IMR-90 (cell line): ENCODE results near the gene CYP4F2. TPM values are rescaled to one million over a fixed set of nuclear protein-coding genes. Genes with fewer than 3 reads are reported as not detected.

Source experiments
- ATAC-seq: fragments of 200-7000 bp; cut with Tn5 transposase; 2 replicates; pipeline ENCODE4 v1.9.1; 2020; ENCODE audit warnings: low read depth, mild to moderate bottlenecking, moderate library complexity
- BruUV-seq: library from RNA; stranded (reverse); fragments of 400-500 nt; replicated peaks from 2 replicates; lab custom pipeline; 2021; lab: Mats Ljungman, UMichigan
- CTCF ChIA-PET: fragments of 300-600 bp; formaldehyde crosslinking; extraction: SDS; loops from one replicate; lab custom pipeline; 2021; ENCODE audit warnings: antibody characterized with exemption; lab: Yijun Ruan, JAX
- POLR2A ChIA-PET: fragments of 300-600 bp; sonication (Branson Sonifier 250); formaldehyde crosslinking; loops from one replicate; lab custom pipeline; 2022; ENCODE audit warnings: antibody characterized with exemption; ENCODE audit not compliant: unreplicated experiment; lab: Charles Lee
- DNase-seq: peaks from one replicate; pipeline ENCODE4 v3.0.0; 2013
- H2AFZ ChIP-seq: replicated peaks from 2 replicates; pipeline ENCODE3; 2013; ENCODE audit warnings: low read length, mild to moderate bottlenecking; ENCODE audit not compliant: poor library complexity
- H2AK5ac ChIP-seq: 2 replicates; pipeline ENCODE4 v1.6.1; 2013; ENCODE audit warnings: low read depth, low read length, inconsistent platforms
- H2AK9ac ChIP-seq: replicated peaks from 2 replicates; pipeline ENCODE3; 2013; ENCODE audit warnings: mild to moderate bottlenecking, low read depth, low read length, moderate library complexity; ENCODE audit not compliant: poor library complexity
- H2BK120ac ChIP-seq: 2 replicates; pipeline ENCODE4 v1.6.1; 2013; ENCODE audit warnings: low read depth, low read length, inconsistent platforms
- H2BK15ac ChIP-seq: 3 replicates; pipeline ENCODE4 v1.6.1; 2013; ENCODE audit warnings: low read depth, low read length, inconsistent platforms
- H2BK20ac ChIP-seq: 2 replicates; pipeline ENCODE4 v1.6.1; 2013; ENCODE audit warnings: low read depth, mild to moderate bottlenecking, inconsistent platforms, low read length, moderate library complexity
- H2BK5ac ChIP-seq: 2 replicates; pipeline ENCODE4 v1.6.1; 2013; ENCODE audit warnings: mild to moderate bottlenecking, low read depth, low read length, inconsistent platforms; ENCODE audit not compliant: poor library complexity, severe bottlenecking
- H3K14ac ChIP-seq: replicated peaks from 2 replicates; pipeline ENCODE4 v1.6.1; 2013; ENCODE audit warnings: low read depth, low read length, inconsistent platforms
- H3K18ac ChIP-seq: 2 replicates; pipeline ENCODE4 v1.6.1; 2013; ENCODE audit warnings: low read depth, low read length, control low read depth
- H3K23ac ChIP-seq: 2 replicates; pipeline ENCODE4 v1.6.1; 2013; ENCODE audit warnings: low read depth, low read length, inconsistent platforms
- H3K27ac ChIP-seq: 2 replicates; pipeline ENCODE4 v1.5.1; 2013; ENCODE audit warnings: mild to moderate bottlenecking, control low read depth, low read length; ENCODE audit not compliant: insufficient read depth
- H3K27me3 ChIP-seq: 2 replicates; pipeline ENCODE4 v1.6.1; 2013; ENCODE audit warnings: low read length; ENCODE audit not compliant: control insufficient read depth, insufficient read depth
- H3K36me3 ChIP-seq: 2 replicates; pipeline ENCODE4 v1.6.1; 2013; ENCODE audit warnings: low read length, mixed read lengths; ENCODE audit not compliant: control insufficient read depth, insufficient read depth
- H3K4ac ChIP-seq: 2 replicates; pipeline ENCODE4 v1.6.1; 2013; ENCODE audit warnings: low read depth, low read length, inconsistent platforms
- H3K4me1 ChIP-seq: 2 replicates; pipeline ENCODE4 v1.6.1; 2013; ENCODE audit warnings: low read length, mixed read lengths; ENCODE audit not compliant: control insufficient read depth, insufficient read depth
- H3K4me2 ChIP-seq: 2 replicates; pipeline ENCODE4 v1.6.1; 2013; ENCODE audit warnings: low read depth, mild to moderate bottlenecking, control low read depth, low read length, moderate library complexity
- H3K4me3 ChIP-seq: 2 replicates; pipeline ENCODE4 v1.5.1; 2013; ENCODE audit warnings: low read depth, mild to moderate bottlenecking, control low read depth, low read length, moderate library complexity; ENCODE audit not compliant: insufficient read depth
- H3K56ac ChIP-seq: 2 replicates; pipeline ENCODE4 v1.6.1; 2013; ENCODE audit warnings: low read length, inconsistent platforms; ENCODE audit not compliant: insufficient read depth; ENCODE audit errors: extremely low read depth
- H3K79me1 ChIP-seq, 2 experiments: 2 replicates each; pipeline ENCODE4 v1.6.1; 2013; ENCODE audit warnings: low read length in 2 of 2, inconsistent platforms in 1 of 2, low read depth in 1 of 2
- H3K9ac ChIP-seq: 2 replicates; pipeline ENCODE4 v1.6.1; 2013; ENCODE audit warnings: low read depth, low read length, control low read depth
- H3K9me1 ChIP-seq: 2 replicates; pipeline ENCODE4 v1.6.1; 2013; ENCODE audit warnings: low read length, inconsistent platforms; ENCODE audit not compliant: insufficient read depth
- H3K9me3 ChIP-seq: 2 replicates; pipeline ENCODE4 v1.6.1; 2013; ENCODE audit warnings: low read length; ENCODE audit not compliant: control insufficient read depth, insufficient read depth
- H4K20me1 ChIP-seq: 2 replicates; pipeline ENCODE4 v1.6.1; 2013; ENCODE audit warnings: low read length, inconsistent platforms; ENCODE audit not compliant: insufficient read depth
- H4K5ac ChIP-seq: 2 replicates; pipeline ENCODE4 v1.6.1; 2013; ENCODE audit warnings: mild to moderate bottlenecking, low read depth, low read length, control low read depth
- H4K8ac ChIP-seq, 2 experiments: 2 replicates each; pipeline ENCODE4 v1.6.1; 2013; ENCODE audit warnings: low read depth in 2 of 2, low read length in 2 of 2, control low read depth in 1 of 2, inconsistent platforms in 1 of 2
- H4K91ac ChIP-seq: 2 replicates; pipeline ENCODE4 v1.6.1; 2013; ENCODE audit warnings: low read depth, low read length, inconsistent platforms; ENCODE audit not compliant: insufficient read depth
- CEBPB ChIP-seq: IDR thresholded peaks from 2 replicates; pipeline ENCODE4 v1.6.1; 2012; ENCODE audit warnings: low read depth, low read length, improper control_type of control experiment
- CHD1 ChIP-seq: IDR thresholded peaks from 2 replicates; pipeline ENCODE4 v1.6.1; 2012; ENCODE audit warnings: low read depth, low read length, improper control_type of control experiment
- MAFK ChIP-seq: IDR thresholded peaks from 2 replicates; pipeline ENCODE4 v1.6.1; 2012; ENCODE audit warnings: low read depth, low read length, improper control_type of control experiment
- MAZ ChIP-seq: IDR thresholded peaks from 2 replicates; pipeline ENCODE4 v1.6.1; 2012; ENCODE audit warnings: low read depth, mild to moderate bottlenecking, low read length, improper control_type of control experiment, moderate library complexity, borderline replicate concordance
- MXI1 ChIP-seq: IDR thresholded peaks from 2 replicates; pipeline ENCODE4 v1.6.1; 2012; ENCODE audit warnings: low read depth, mild to moderate bottlenecking, low read length, moderate library complexity, borderline replicate concordance
- RFX5 ChIP-seq: IDR thresholded peaks from 2 replicates; pipeline ENCODE4 v1.8.0; 2012; ENCODE audit warnings: low read depth, mild to moderate bottlenecking, low read length, moderate library complexity
- WGBS, 2 experiments: methylation state at CpG; one replicate each; pipeline versions ENCODE4 v1.1.5 to v1.1.7; 2013; ENCODE audit warnings: missing lambda C conversion rate in 2 of 2; ENCODE audit not compliant: insufficient read length in 1 of 2; ENCODE audit errors: extremely low coverage in 2 of 2; 5-methylcytosine and 5-hydroxymethylcytosine counted together
- dilution Hi-C: fragments of 300-500 bp; cut with HindIII; formaldehyde crosslinking; loops from one replicate; pipeline ENCODE4 v1.14.3; 2018; ENCODE audit warnings: low sequenced_read_pairs; ENCODE audit not compliant: unreplicated experiment
- in situ Hi-C: fragments of 300-500 bp; cut with MboI; formaldehyde crosslinking; loops from 3 replicates; pipeline ENCODE4 v1.14.3; 2019; ENCODE audit warnings: low sequenced_read_pairs, inconsistent platforms, mixed read lengths
- intact Hi-C: fragments of 100-400 bp; cut with micrococcal nuclease; formaldehyde crosslinking; loops from 2 replicates; pipeline ENCODE4 v1.10.0; 2022
- polyA plus RNA-seq, 3 experiments: library from polyadenylated mRNA; depleted of rRNA; stranded (reverse); fragments of >200 nt; gene quantifications; 2 replicates each; pipeline ENCODE4 v1.2.3, GENCODE V29; 2012; ENCODE audit warnings: low replicate concordance in 1 of 3
- total RNA-seq: library from RNA; depleted of rRNA; stranded (reverse); fragments of >200 nt; gene quantifications from 2 replicates; pipeline ENCODE4 v1.2.3, GENCODE V29; 2012
- TF ChIP-seq, protein P1 (sequence below): fragments of 150-350 bp; IDR thresholded peaks from 2 replicates; pipeline ENCODE4 v1.6.1; 2016; ENCODE audit warnings: low read depth, mild to moderate bottlenecking, low read length, moderate library complexity, borderline replicate concordance
- TF ChIP-seq, protein P2 (sequence below): conservative IDR thresholded peaks from 2 replicates; pipeline ENCODE4 v1.5.1; 2012; ENCODE audit warnings: mild to moderate bottlenecking, low read depth, low read length, improper control_type of control experiment
- TF ChIP-seq, protein P3 (sequence below): fragments of 150-350 bp; IDR thresholded peaks from 2 replicates; pipeline ENCODE4 v1.6.1; 2017; ENCODE audit warnings: mild to moderate bottlenecking, antibody characterized with exemption, low read length, low read depth

CYP4F2 gene
- total and polyA plus RNA-seq, 2 of the 4 experiments (the other 2 are of a cell fraction), result not detected

DNA sequence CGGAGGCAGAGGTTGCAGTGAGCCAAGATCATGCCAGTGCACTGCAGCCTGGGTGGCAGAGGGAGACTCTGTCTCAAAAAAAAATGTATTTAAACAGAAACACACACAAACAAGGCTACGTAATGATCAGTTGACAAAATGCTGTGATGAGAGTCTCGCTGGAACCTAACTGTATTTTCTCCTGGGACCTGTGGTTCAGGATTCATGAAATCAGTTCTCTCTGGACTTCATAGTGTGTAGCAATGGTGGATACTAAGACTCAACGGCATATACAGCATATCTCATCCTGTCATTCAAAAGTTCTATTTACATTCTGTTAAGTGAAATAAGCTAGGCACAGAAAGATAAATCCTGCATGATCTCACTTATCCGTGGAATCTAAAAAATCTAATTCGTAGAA, 37.4 kb downstream of the CYP4F2 start:
- intact Hi-C loops, result no loop called here
- TF ChIP-seq CEBPB, result no peak
- TF ChIP-seq MXI1, result no peak
- TF ChIP-seq, protein P1, sequence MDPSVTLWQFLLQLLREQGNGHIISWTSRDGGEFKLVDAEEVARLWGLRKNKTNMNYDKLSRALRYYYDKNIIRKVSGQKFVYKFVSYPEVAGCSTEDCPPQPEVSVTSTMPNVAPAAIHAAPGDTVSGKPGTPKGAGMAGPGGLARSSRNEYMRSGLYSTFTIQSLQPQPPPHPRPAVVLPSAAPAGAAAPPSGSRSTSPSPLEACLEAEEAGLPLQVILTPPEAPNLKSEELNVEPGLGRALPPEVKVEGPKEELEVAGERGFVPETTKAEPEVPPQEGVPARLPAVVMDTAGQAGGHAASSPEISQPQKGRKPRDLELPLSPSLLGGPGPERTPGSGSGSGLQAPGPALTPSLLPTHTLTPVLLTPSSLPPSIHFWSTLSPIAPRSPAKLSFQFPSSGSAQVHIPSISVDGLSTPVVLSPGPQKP, result no peak
- TF ChIP-seq, protein P2, sequence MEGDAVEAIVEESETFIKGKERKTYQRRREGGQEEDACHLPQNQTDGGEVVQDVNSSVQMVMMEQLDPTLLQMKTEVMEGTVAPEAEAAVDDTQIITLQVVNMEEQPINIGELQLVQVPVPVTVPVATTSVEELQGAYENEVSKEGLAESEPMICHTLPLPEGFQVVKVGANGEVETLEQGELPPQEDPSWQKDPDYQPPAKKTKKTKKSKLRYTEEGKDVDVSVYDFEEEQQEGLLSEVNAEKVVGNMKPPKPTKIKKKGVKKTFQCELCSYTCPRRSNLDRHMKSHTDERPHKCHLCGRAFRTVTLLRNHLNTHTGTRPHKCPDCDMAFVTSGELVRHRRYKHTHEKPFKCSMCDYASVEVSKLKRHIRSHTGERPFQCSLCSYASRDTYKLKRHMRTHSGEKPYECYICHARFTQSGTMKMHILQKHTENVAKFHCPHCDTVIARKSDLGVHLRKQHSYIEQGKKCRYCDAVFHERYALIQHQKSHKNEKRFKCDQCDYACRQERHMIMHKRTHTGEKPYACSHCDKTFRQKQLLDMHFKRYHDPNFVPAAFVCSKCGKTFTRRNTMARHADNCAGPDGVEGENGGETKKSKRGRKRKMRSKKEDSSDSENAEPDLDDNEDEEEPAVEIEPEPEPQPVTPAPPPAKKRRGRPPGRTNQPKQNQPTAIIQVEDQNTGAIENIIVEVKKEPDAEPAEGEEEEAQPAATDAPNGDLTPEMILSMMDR, result no peak
- no peak for TF ChIP-seq RFX5
- TF ChIP-seq MAZ, result no peak
- TF ChIP-seq MAFK, result no peak
- TF ChIP-seq, protein P3, sequence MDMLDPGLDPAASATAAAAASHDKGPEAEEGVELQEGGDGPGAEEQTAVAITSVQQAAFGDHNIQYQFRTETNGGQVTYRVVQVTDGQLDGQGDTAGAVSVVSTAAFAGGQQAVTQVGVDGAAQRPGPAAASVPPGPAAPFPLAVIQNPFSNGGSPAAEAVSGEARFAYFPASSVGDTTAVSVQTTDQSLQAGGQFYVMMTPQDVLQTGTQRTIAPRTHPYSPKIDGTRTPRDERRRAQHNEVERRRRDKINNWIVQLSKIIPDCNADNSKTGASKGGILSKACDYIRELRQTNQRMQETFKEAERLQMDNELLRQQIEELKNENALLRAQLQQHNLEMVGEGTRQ, result no peak
- TF ChIP-seq CHD1, result no peak

More for the DNA sequence above, 37.4 kb downstream of the CYP4F2 start:
- H2AK5ac ChIP-seq, result no peak overlapping the region
- no peak overlapping the region for H3K23ac ChIP-seq
- in situ Hi-C loops (no loop called here), dilution Hi-C loops (no loop called here)
- H3K27me3 ChIP-seq, result no peaks in the 10 kb centered on the region
- no peak overlapping the region for H2BK120ac ChIP-seq
- no peak overlapping the region for H4K91ac ChIP-seq
- no peak overlapping the region for H3K27ac ChIP-seq
- no peaks in the 10 kb centered on the region for H3K36me3 ChIP-seq
- H3K4me2 ChIP-seq, result no peak overlapping the region
- H3K79me1 ChIP-seq, result no peaks in the 10 kb centered on the region
- WGBS, 2 experiments, result 76% methylated on average over 2 of the region's 6 CpGs; no CpG with 5 or more reads in 1 of the 2 experiments
- ATAC-seq (no peak), DNase-seq (no peak)
- H3K14ac ChIP-seq, result no peak overlapping the region
- no peaks in the 10 kb centered on the region for H3K4me1 ChIP-seq
- ChIA-PET POLR2A (no interaction called here), CTCF (interaction anchor here (0.6 kb wide), 1 partner anchor 42 kb away, joined by 4 read pairs; no protein-coding TSS in a partner anchor)
- no peak overlapping the region for H2AK9ac ChIP-seq
- peaks cover 6% of the 10 kb centered on the region for H3K9me3 ChIP-seq
- H3K9ac ChIP-seq, result no peak overlapping the region
- H3K4ac ChIP-seq, result no peak overlapping the region
- H3K4me3 ChIP-seq, result no peak overlapping the region
- no peak overlapping the region for H3K18ac ChIP-seq
- H2BK15ac ChIP-seq, result no peak overlapping the region
- H3K9me1 ChIP-seq, result no peaks in the 10 kb centered on the region
- no peak overlapping the region for H2AFZ ChIP-seq
- no peaks in the 10 kb centered on the region for H4K20me1 ChIP-seq
- no peak overlapping the region for H4K5ac ChIP-seq
- no TSS peak for BruUV-seq
- no peak overlapping the region for H3K56ac ChIP-seq
- H2BK5ac ChIP-seq, result no peak overlapping the region
- H2BK20ac ChIP-seq, result no peak overlapping the region
- no peak overlapping the region for H4K8ac ChIP-seq
